GM23338 (cell line): ENCODE measurements around the gene SYPL1. TPM values are rescaled to one million over a fixed set of nuclear protein-coding genes. Genes with fewer than 3 reads are reported as not detected.

Experiments
- ATAC-seq: fragments of 200-7000 bp; cut with Tn5 transposase; 3 replicates; pipeline ENCODE4 v1.9.1; 2020
- DNase-seq: peaks from one replicate; pipeline ENCODE4 v3.0.0-alpha.2; 2015; ENCODE audit warnings: low spot score
- H2AFZ ChIP-seq: fragments of 200-600 bp; sonication (generic); 2 replicates; pipeline ENCODE4 v1.8.0; 2016; ENCODE audit warnings: antibody characterized with exemption, mild to moderate bottlenecking, moderate library complexity
- H3F3A ChIP-seq: fragments of 200-600 bp; sonication (generic); replicated peaks from 2 replicates; pipeline ENCODE4 v1.8.0; 2017; ENCODE audit warnings: antibody characterized with exemption, mixed run types, low read depth
- H3K27ac ChIP-seq: fragments of 200-600 bp; sonication (generic); 2 replicates; pipeline ENCODE4 v1.6.1; 2016; ENCODE audit warnings: low read depth
- H3K27me3 ChIP-seq: fragments of 200-600 bp; sonication (generic); 2 replicates; pipeline ENCODE4 v1.8.0; 2016; ENCODE audit warnings: mild to moderate bottlenecking, mixed run types, moderate library complexity; ENCODE audit not compliant: insufficient read depth
- H3K36me3 ChIP-seq: fragments of 200-600 bp; sonication (generic); 2 replicates; pipeline ENCODE4 v1.8.0; 2016; ENCODE audit warnings: mild to moderate bottlenecking; ENCODE audit not compliant: insufficient read depth
- H3K4me1 ChIP-seq: fragments of 200-600 bp; sonication (generic); 2 replicates; pipeline ENCODE4 v1.8.0; 2016; ENCODE audit warnings: mild to moderate bottlenecking, moderate library complexity; ENCODE audit not compliant: insufficient read depth
- H3K4me2 ChIP-seq: fragments of 200-600 bp; sonication (generic); 2 replicates; pipeline ENCODE4 v1.7.1; 2017; ENCODE audit warnings: mixed run types
- H3K4me3 ChIP-seq: fragments of 200-600 bp; sonication (generic); 2 replicates; pipeline ENCODE4 v1.6.1; 2016; ENCODE audit warnings: mixed run types
- H3K79me2 ChIP-seq: fragments of 200-600 bp; sonication (generic); replicated peaks from 2 replicates; pipeline ENCODE4 v1.8.0; 2017; ENCODE audit warnings: mild to moderate bottlenecking; ENCODE audit not compliant: insufficient read depth
- H3K9me2 ChIP-seq: fragments of 200-600 bp; sonication (generic); 2 replicates; pipeline ENCODE4 v1.8.0; 2017; ENCODE audit not compliant: insufficient read depth
- H4K20me1 ChIP-seq: fragments of 200-600 bp; sonication (generic); replicated peaks from 2 replicates; pipeline ENCODE4 v1.8.0; 2017; ENCODE audit warnings: mild to moderate bottlenecking; ENCODE audit not compliant: insufficient read depth
- H3K27ac Mint-ChIP-seq: 2 replicates; pipeline ENCODE4 v1.8.0; 2020; ENCODE audit warnings: inconsistent platforms, mild to moderate bottlenecking, moderate library complexity, mixed read lengths
- H3K27me3 Mint-ChIP-seq: 3 replicates; pipeline ENCODE4 v1.8.0; 2022; ENCODE audit warnings: low read depth, mild to moderate bottlenecking, moderate library complexity, mixed read lengths, inconsistent platforms; ENCODE audit not compliant: insufficient read depth, poor library complexity
- H3K36me3 Mint-ChIP-seq: 3 replicates; pipeline ENCODE4 v1.8.0; 2021; ENCODE audit warnings: low read depth, mild to moderate bottlenecking, inconsistent platforms, moderate library complexity, mixed read lengths
- H3K4me1 Mint-ChIP-seq: 3 replicates; pipeline ENCODE4 v1.8.0; 2020; ENCODE audit warnings: mild to moderate bottlenecking, inconsistent platforms, mixed read lengths
- H3K4me3 Mint-ChIP-seq: 3 replicates; pipeline ENCODE4 v1.8.0; 2021; ENCODE audit warnings: moderate library complexity, mild to moderate bottlenecking, inconsistent platforms, mixed read lengths
- H3K9me3 Mint-ChIP-seq: 3 replicates; pipeline ENCODE4 v1.8.0; 2020; ENCODE audit warnings: moderate library complexity, mild to moderate bottlenecking, inconsistent platforms, mixed read lengths
- CREB1 ChIP-seq: fragments of 250-450 bp; sonication (Bioruptor Pico); IDR thresholded peaks from 2 replicates; pipeline ENCODE4 v1.5.0; 2020; ENCODE audit warnings: low read depth, mild to moderate bottlenecking, moderate library complexity
- EZH2 ChIP-seq: fragments of 200-600 bp; sonication (generic); IDR thresholded peaks from one replicate; pipeline ENCODE4 v1.8.0; 2017; ENCODE audit warnings: antibody characterized with exemption, mild to moderate bottlenecking, low read depth; ENCODE audit not compliant: unreplicated experiment
- EZH2phosphoT487 ChIP-seq: fragments of 200-600 bp; sonication (generic); IDR thresholded peaks from one replicate; pipeline ENCODE4 v1.8.1; 2018; ENCODE audit warnings: antibody characterized with exemption; ENCODE audit not compliant: unreplicated experiment
- polyA plus RNA-seq: library from polyadenylated mRNA; unstranded; fragments of >200 nt; fragmentation: Nextera tagmentation; extraction: Ambion mirVana; gene quantifications from 2 replicates; pipeline ENCODE4 v1.2.1, GENCODE V29; 2016
- total RNA-seq: library from RNA; depleted of rRNA; stranded (reverse); fragments of >200 nt; shearing (Covaris generic); gene quantifications from 2 replicates; pipeline ENCODE4 v1.2.3, GENCODE V29; 2014
- TF ChIP-seq, protein P1 (sequence below), 2 experiments: fragments of 200-600 bp in 1 of 2; sonication (generic) in 1 of 2; conservative IDR thresholded peaks; 2 replicates each; pipeline versions ENCODE4 v1.5.1 to v1.6.1; 2016 to 2017; ENCODE audit warnings: antibody characterized with exemption in 2 of 2, low read depth in 2 of 2, mild to moderate bottlenecking in 2 of 2, moderate library complexity in 1 of 2
- TF ChIP-seq, protein P2 (sequence below): IDR thresholded peaks from one replicate; pipeline ENCODE4 v1.6.1; 2018; ENCODE audit warnings: antibody characterized with exemption; ENCODE audit not compliant: unreplicated experiment
- TF ChIP-seq, protein P3 (sequence below): IDR thresholded peaks from 2 replicates; pipeline ENCODE4 v1.6.1; 2016; ENCODE audit warnings: antibody characterized with exemption

Gene SYPL1
- total and polyA plus RNA-seq, 2 experiments from 2014 or later: 39.3 to 52.7 TPM

DNA sequence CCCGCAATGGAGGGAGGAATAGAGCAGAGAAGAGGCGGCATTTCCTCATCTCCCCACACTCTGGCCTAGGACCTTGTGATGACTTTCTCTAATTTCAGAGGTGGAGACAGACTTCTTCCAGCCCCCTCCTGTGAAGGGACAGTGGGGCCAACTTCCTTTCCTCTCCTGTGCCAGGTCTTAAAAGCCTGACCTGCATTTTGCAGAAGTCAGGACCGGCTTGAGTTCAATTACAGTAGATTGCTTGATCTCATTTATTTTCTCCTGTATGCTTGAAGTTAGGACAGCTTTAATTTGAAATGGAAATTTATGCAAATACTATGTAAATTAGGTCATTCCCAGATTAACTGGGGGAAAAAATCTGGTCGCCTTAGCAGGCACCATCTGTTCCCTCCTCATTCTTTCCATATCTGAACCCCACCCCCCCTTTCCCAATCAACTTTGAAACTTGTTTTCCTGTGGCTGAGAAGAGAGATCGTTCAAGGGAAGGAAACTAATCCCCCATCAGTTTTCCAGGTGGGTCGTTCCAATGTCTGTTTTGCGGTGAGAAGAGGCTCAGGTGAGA lies 57.1 kb downstream of the SYPL1 start:
- no peaks in the 10 kb centered on the region for H3K27me3 ChIP-seq
- DNase-seq (no peak), ATAC-seq (no peak)
- H3K27ac Mint-ChIP-seq: no peak overlapping the region
- peak overlapping the region; percentile 70; the same call in 1 of the 2 replicates for H2AFZ ChIP-seq
- H3K9me2 ChIP-seq: peaks cover 2% of the 10 kb centered on the region; the same call in 1 of the 2 replicates
- no peaks in the 10 kb centered on the region for H3K36me3 ChIP-seq
- H3K4me3 ChIP-seq: no peak overlapping the region
- no peaks in the 10 kb centered on the region for H3K79me2 ChIP-seq
- peaks cover 18% of the 10 kb centered on the region for H3K4me1 Mint-ChIP-seq
- no peaks in the 10 kb centered on the region for H3F3A ChIP-seq
- peak overlapping the region; percentile 7; the same call in 1 of the 2 replicates for H3K4me2 ChIP-seq
- no peak overlapping the region; the same call in 2 of the 3 replicates for H3K4me3 Mint-ChIP-seq
- H3K9me3 Mint-ChIP-seq: peaks cover 22% of the 10 kb centered on the region
- TF ChIP-seq, protein P1, sequence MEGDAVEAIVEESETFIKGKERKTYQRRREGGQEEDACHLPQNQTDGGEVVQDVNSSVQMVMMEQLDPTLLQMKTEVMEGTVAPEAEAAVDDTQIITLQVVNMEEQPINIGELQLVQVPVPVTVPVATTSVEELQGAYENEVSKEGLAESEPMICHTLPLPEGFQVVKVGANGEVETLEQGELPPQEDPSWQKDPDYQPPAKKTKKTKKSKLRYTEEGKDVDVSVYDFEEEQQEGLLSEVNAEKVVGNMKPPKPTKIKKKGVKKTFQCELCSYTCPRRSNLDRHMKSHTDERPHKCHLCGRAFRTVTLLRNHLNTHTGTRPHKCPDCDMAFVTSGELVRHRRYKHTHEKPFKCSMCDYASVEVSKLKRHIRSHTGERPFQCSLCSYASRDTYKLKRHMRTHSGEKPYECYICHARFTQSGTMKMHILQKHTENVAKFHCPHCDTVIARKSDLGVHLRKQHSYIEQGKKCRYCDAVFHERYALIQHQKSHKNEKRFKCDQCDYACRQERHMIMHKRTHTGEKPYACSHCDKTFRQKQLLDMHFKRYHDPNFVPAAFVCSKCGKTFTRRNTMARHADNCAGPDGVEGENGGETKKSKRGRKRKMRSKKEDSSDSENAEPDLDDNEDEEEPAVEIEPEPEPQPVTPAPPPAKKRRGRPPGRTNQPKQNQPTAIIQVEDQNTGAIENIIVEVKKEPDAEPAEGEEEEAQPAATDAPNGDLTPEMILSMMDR (conservative IDR thresholded peaks at IDR 0.05; ENCODE audit: low read depth in 2 of 2): no peak
- TF ChIP-seq, protein P2, sequence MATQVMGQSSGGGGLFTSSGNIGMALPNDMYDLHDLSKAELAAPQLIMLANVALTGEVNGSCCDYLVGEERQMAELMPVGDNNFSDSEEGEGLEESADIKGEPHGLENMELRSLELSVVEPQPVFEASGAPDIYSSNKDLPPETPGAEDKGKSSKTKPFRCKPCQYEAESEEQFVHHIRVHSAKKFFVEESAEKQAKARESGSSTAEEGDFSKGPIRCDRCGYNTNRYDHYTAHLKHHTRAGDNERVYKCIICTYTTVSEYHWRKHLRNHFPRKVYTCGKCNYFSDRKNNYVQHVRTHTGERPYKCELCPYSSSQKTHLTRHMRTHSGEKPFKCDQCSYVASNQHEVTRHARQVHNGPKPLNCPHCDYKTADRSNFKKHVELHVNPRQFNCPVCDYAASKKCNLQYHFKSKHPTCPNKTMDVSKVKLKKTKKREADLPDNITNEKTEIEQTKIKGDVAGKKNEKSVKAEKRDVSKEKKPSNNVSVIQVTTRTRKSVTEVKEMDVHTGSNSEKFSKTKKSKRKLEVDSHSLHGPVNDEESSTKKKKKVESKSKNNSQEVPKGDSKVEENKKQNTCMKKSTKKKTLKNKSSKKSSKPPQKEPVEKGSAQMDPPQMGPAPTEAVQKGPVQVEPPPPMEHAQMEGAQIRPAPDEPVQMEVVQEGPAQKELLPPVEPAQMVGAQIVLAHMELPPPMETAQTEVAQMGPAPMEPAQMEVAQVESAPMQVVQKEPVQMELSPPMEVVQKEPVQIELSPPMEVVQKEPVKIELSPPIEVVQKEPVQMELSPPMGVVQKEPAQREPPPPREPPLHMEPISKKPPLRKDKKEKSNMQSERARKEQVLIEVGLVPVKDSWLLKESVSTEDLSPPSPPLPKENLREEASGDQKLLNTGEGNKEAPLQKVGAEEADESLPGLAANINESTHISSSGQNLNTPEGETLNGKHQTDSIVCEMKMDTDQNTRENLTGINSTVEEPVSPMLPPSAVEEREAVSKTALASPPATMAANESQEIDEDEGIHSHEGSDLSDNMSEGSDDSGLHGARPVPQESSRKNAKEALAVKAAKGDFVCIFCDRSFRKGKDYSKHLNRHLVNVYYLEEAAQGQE: no peak
- no peak for TF ChIP-seq EZH2phosphoT487
- H3K36me3 Mint-ChIP-seq: peaks cover 8% of the 10 kb centered on the region
- no peaks in the 10 kb centered on the region for H4K20me1 ChIP-seq
- H3K4me1 ChIP-seq: peaks cover 12% of the 10 kb centered on the region; the same call in 1 of the 2 replicates
- H3K27ac ChIP-seq: no peak overlapping the region
- peaks cover 10% of the 10 kb centered on the region for H3K27me3 Mint-ChIP-seq

GRCh38 chr7:106054156-106054910 lies 57.8 kb downstream of the SYPL1 start:
- ATAC-seq: no peak
- Mint-ChIP-seq H3K27ac (no peak overlapping the region), H3K4me3 (no peak overlapping the region), H3K27me3 (peaks cover 10% of the 10 kb centered on the region), H3K36me3 (peaks cover 8% of the 10 kb centered on the region), H3K4me1 (peaks cover 18% of the 10 kb centered on the region), H3K9me3 (peaks cover 19% of the 10 kb centered on the region)
- H3K79me2 ChIP-seq: no peaks in the 10 kb centered on the region
- DNase-seq: no peak
- H3K4me3 ChIP-seq: no peak overlapping the region
- H3K4me2 ChIP-seq: peak overlapping the region; percentile 7; the same call in 1 of the 2 replicates
- no peaks in the 10 kb centered on the region for H3F3A ChIP-seq
- H3K36me3 ChIP-seq: no peaks in the 10 kb centered on the region
- H3K27ac ChIP-seq: no peak overlapping the region
- H4K20me1 ChIP-seq: no peaks in the 10 kb centered on the region
- no peaks in the 10 kb centered on the region for H3K27me3 ChIP-seq
- peaks cover 12% of the 10 kb centered on the region; the same call in 1 of the 2 replicates for H3K4me1 ChIP-seq
- H2AFZ ChIP-seq: no peak overlapping the region
- H3K9me2 ChIP-seq: peaks cover 2% of the 10 kb centered on the region; the same call in 1 of the 2 replicates
- TF ChIP-seq CREB1 (CRISPR knock-in tag) (no peak), EZH2 (no peak)
- TF ChIP-seq, protein P3, sequence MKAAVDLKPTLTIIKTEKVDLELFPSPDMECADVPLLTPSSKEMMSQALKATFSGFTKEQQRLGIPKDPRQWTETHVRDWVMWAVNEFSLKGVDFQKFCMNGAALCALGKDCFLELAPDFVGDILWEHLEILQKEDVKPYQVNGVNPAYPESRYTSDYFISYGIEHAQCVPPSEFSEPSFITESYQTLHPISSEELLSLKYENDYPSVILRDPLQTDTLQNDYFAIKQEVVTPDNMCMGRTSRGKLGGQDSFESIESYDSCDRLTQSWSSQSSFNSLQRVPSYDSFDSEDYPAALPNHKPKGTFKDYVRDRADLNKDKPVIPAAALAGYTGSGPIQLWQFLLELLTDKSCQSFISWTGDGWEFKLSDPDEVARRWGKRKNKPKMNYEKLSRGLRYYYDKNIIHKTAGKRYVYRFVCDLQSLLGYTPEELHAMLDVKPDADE: no peak
